NCI-H146 treated with DMSO at 0.1 percent for 48 hours (cell line): Measurements from ENCODE around the gene KIF25.

Experiments used
- DNase-seq: peaks from one replicate; lab custom pipeline; 2025; ENCODE audit not compliant: unreplicated experiment; lab: John Stamatoyannopoulos, UW

Gene KIF25

GRCh38 chr6:168049277-168049676 is 51.8 kb downstream of the KIF25 start:
- DNase-seq, result no peak

DNA sequence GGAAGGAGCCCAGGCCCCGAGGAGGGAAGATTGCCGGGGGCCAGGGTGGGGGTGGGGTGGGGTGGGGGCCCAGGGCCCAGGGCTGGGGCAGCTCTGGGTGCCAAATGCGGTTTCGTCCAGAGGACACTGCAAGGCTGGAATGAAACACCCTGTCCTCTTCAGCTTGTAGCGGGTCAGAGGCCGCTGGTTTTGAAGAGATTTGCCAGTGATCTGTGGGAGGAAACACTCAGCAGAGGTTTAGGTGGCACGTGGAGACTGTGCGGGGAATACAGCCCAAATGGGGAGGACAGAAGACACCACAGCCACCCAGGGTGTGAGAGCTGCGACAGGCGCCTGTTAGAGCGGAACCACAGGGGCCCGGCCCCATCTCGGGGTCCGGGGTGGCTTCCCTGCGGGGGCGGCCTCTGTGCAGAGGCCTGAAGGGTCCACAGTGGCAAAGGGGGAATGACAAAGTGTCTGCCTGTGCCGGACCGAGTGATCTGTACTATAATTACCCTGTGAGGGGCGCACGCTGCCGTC is 52.3 kb downstream of the KIF25 start:
- DNase-seq, result no peak

DNA sequence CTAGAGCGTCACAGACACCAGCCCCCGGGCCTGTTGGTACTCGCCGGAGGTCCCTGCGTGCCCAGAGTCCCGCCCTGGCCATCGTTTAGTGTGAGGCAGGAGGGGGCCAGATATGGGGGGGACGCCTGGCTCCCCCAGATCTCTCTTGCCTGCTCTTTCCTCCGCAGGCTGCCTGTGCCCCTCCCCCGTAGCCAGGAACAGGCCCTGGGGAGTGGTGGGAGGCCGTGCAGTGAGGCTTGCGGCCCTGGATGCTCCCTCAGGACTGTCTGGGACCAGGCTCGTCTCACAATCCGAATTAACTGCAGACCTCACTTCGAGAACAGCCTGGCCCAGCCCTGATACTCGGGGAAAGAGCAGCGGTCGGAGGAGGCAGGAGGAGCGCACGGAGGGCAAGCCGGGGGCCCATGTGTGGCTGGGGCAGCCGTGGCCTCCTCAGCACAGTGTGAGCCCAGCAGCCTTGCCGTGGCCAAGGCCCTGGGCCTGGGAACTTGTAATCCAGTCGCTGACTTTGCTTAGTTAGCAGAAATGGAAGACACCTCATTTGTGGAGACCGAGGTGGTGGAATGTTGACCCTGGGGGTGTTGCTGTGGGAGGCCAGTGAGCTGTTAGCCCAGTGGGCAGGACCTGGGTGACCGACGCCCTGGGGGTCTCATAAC is 52.9 kb downstream of the KIF25 start:
- no peak for DNase-seq

GRCh38 chr6:168050881-168051586 is 53.6 kb downstream of the KIF25 start:
- no peak for DNase-seq

GRCh38 chr6:168051648-168052047 is 54.2 kb downstream of the KIF25 start:
- DNase-seq, result no peak

GRCh38 chr6:168052291-168052891 is 54.9 kb downstream of the KIF25 start:
- DNase-seq, result no peak

GRCh38 chr6:168053086-168053956 is 55.9 kb downstream of the KIF25 start:
- no peak for DNase-seq

DNA sequence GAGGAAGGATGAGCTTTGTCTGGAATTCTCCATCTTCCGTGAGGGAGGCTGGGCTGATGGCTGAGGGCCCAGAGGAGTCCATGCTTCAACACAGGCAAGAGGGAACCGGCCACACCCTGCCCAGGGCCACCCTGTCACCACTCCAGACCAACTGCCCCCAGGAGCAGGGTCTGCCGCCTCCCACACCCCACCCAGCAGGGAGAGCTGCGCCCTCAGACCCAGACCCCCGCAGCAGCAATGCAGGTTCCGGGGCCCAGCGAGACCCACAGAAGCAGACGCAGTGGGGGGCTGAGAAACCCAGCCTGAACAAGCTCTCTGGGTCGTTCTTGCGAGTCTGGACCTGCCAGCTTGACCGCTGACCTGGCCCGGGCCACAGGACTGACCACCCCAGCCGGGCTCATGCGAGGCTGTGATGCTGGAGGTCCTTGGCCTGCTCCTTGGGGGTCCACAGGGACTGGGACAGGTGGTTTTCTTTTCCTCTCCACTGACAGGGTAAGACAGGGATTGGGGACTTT is 56.5 kb downstream of the KIF25 start:
- DNase-seq, result no peak

GRCh38 chr6:168054765-168055560 is 57.5 kb downstream of the KIF25 start:
- no peak for DNase-seq

DNA sequence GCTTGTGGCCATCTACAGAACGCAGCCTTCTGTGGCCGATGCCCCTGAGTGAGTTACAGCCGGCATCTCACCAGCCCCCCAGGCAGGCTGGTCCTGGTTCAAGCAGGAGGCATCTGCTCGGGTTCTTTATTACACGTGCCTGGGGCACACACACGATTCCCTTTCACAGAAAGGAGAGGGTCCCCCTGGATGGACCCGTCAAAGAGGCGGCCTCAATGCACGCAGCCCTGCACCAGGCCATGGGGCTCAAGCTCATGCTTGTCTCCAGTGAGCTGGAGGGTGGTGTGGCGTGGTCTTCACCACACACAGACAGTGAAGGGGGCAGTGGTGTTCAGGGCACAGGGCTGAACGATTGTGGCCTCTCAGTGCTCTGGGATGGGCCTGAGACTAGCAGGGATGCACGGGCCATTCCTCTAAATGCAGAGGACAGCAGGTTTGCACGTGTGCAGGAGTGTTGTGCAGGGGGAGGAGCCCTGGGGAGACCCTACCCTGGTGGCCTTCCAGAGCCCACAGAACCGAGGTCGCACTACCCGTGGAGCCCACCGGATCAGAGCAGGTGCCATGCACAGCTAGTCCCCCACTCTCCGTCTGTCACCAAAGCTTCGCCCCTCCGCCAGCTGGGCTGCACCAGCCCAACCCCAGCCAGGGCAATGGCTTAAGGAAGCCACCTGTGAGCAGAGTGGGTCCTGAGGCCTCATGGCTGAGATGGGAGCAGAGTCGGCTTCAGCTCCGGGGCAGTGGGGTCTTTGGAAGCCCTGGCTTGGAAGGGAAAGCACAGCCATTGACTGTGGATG is 58.4 kb downstream of the KIF25 start:
- no peak for DNase-seq

GRCh38 chr6:168056892-168057527 is 59.5 kb downstream of the KIF25 start:
- DNase-seq, result no peak

GRCh38 chr6:168057836-168058235 is 60.4 kb downstream of the KIF25 start:
- DNase-seq, result no peak

- no peak for DNase-seq
These were observed 61.5 kb downstream of the KIF25 start for GRCh38 chr6:168058691-168059551.

DNA sequence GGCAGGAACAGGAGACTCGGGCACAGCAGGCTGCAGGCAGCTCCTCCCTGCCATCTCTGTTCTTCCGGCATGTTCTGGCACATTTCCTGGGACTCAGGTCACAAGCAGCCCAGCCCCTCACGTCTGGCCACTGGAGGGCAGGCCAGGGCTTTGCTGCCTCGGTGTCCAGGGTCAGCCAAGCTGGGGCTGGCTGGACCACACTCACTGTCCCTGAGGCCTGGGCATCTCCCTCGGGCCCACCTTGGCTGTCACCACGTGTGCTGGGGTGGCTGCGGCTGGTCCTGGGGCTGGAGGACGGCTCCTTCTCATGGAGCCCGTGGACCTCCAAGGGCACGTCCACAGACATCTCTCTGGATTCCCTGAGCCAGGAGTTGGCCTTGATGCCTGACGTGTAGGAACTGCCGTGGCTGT is 63.1 kb downstream of the KIF25 start:
- no peak for DNase-seq

- peak; percentile 60 for DNase-seq
These were observed 64.1 kb downstream of the KIF25 start for GRCh38 chr6:168061269-168062210.

GRCh38 chr6:168062346-168063289 is 65.1 kb downstream of the KIF25 start:
- no peak for DNase-seq
